NCI-H446 treated with DMSO at 0.1 percent for 48 hours (cell line): ENCODE measurements around the gene AQP10.
"Not testable (repeated sequence)": the region's sequence is repeated elsewhere in the genome, so short reads cannot be mapped to it uniquely, and the experiment has no call there.

Experiments
- DNase-seq: peaks from one replicate; lab custom pipeline; 2025; lab: John Stamatoyannopoulos, UW

AQP10 gene

DNA sequence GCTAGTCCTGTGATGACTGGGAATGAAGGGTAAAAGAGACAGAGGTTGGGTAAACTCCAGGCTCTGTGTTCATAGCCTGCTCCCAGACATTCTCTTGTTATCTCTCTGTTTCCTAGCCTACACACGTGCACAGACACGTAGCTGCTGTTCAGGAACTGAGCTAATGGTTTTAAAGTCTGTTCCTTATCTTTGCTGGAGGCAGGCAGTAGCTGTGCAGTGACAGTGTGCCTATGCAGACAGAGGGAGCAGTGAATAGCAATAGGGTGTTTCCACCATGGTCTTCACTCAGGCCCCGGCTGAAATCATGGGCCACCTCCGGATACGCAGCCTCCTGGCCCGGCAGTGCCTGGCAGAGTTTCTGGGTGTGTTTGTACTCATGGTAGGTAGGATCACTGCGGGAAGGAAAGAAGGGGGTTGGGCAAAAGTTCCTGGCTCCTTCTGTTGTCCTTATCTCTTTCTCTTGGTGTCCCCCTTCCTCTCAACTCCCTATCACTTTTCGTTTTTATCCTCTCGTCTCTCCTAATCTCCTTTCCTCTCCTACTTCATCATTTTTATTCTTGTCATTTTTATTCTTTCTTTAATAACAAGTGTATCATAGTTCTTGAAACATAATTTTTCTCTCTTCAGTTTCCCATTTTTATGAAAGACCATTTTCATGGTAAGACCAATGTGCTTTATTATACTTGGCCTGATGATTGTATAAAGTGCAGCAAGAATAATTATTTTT is at the start of gene AQP10:
TSS of gene AQP10 (plus strand) at position 212 of the 727 bp plus-strand sequence. CDS start at position 275, 63 bp downstream.
- no peak for DNase-seq

DNA sequence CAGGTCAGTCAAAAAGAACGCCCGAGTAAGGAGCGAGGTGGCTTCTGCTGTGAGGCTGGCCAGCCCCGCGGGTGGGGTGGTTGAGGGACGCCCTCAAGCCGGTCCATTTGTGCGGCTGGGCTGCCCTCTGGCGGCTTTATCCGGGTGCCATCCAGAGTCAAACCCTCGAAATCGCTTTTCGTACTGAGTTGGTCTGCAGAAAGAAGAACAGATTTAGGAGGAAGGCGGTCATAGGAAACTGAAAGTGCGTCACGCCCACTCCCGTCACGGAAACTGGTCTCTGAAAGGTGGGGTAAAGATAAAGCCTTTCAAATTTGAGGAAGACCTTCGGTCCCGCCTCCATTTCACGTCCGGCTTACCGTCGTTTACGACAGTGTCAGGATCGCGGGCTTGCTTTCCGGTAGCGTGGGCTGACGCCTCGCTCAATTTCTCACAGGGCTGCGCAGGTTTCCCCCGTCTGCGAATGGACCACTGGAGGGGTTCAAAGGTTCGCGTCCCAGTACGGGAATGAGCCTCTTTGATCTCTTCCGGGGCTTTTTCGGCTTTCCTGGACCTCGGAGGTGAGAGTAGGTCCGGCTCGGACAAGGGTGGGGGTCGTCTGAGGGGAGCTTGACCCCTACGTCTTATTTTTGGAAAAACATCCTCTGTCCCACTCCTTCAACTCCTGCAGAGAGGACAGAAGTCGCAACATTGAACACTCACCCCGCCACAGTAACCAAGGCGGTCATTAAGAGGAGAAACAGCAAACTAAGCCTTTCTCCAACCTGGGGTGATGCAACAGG is 48.5 kb upstream of the AQP10 start, which contains the start of gene HAX1:
TSS of gene HAX1 (plus strand) at position 413 of the 782 bp plus-strand sequence. CDS start at position 508, 95 bp downstream.
- DNase-seq, result peak; percentile 88

- no peak for DNase-seq
Observed at GRCh38 chr1:154272999-154273563, 47.8 kb upstream of the AQP10 start.

DNA sequence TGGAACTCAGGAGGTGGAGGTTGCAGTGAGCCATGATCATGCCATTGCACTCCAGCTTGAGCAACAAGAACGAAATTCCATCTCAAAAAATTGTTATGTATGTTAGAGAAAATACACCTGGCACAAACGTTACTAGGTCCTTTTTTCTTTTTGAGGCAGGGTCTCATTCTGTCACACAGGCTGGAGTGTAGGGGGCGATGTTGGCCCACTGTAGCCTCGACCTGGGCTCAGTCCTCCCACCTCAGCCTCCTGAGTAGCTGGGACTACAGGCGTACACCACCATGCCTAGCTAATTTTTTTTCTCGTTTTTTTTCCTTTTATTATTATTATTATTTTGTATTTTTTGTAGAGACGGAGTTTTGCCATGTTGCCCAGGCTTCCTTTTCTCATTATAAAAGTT is 44.1 kb upstream of the AQP10 start:
- DNase-seq, result no peak

DNA sequence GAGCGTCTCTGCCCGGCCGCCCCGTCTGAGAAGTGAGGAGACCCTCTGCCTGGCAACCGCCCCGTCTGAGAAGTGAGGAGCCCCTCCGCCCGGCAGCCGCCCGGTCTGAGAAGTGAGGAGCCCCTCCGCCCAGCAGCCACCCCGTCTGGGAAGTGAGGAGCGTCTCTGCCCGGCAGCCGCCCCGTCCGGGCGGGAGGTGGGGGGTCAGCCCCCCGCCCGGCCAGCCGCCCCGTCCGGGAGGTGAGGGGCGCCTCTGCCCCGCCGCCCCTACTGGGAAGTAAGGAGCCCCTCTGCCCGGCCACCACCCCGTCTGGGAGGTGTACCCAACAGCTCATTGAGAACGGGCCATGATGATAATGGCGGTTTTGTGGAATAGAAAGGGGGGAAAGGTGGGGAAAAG is 33.3 kb upstream of the AQP10 start:
- not testable (repeated sequence) for DNase-seq

DNA sequence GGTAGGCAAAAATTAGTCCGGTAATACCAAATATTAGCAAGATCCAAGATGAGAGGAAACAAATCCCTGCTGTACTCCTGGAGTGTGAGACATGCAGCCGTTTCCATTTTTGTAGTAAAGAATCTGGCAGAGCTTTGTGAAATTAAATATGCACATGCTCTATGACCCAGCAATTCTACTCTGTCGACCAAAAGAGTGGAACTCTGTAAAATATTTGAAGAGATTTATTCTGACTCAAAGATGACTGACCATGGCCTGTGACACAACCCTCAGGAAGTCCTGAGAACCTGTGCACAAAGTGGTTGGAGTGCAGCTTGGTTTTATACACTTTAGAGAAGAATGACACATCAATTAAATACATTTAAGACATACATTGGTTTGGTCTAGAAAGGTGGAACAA is 32.2 kb upstream of the AQP10 start:
- DNase-seq, result no peak

- DNase-seq, result no peak
Observed at GRCh38 chr1:154290921-154291320, 30.0 kb upstream of the AQP10 start.

DNA sequence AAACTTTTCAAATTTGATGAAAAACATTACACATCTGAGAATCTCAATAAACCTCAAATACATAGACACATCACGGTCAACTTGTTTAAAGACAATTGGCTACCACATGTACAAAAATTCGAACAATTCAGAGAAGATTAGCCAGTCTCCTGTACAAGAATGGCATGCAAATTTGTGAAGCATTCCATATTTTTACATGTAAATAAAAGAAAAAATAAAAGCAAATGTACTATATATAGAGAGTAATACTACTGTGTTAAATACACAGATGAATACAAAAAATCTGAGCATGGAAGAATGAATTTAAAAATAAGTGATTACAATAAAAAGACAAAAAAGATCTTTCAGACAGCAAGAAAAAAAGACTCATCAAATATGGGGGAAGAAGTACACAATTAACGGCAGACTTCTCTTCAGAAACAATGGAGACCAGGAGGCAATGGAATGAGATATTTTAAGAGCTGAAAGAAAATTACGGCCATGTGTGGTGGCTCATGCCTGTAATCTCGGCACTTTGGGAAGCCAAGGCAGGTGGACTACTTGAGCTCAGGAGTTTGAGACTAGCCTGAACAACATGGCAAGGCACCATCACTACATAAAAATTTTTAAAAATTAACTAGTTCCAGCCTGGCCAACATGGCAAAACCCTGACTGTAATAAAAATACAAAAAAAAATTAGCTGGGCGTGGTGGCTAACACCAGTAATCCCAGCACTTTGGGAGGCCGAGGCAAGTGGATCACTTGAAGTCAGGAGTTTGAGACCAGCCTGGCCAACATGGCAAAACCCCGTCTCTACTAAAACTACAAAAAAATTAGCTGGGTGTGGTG is 25.3 kb upstream of the AQP10 start:
- DNase-seq, result no peak

GRCh38 chr1:154301582-154301981 is 19.3 kb upstream of the AQP10 start:
- no peak for DNase-seq

GRCh38 chr1:154304664-154305337 is 16.1 kb upstream of the AQP10 start:
- DNase-seq, result no peak

GRCh38 chr1:154306151-154306550 is 14.7 kb upstream of the AQP10 start:
- DNase-seq, result no peak

DNA sequence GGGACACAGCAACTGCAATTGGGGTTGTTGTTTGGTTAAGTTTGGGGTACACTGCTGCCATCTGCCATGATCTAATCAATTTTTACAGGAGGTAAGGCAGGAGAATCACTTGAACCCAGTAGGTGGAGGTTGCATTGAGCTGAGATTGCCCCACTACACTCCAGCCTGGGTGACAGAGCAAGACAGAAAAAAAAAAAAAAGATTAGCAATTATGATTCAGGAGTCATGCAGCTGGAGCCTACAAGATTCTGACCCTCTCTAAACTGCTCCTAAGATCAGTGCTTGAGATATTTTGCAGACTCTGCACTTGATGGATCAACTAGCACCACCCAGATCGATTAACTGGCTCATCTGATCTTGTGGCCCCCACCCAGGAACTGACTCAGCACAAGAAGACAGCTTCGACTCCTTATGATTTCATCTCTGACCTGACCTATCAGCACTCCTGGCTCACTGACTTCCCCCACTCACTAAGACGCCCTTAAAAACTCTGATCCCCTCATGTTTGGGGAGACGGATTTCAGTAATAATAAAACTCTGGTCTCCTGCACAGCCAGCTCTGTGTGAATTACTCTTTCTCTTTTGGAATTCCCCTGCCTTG is 13.1 kb upstream of the AQP10 start:
- not testable (repeated sequence) for DNase-seq

DNA sequence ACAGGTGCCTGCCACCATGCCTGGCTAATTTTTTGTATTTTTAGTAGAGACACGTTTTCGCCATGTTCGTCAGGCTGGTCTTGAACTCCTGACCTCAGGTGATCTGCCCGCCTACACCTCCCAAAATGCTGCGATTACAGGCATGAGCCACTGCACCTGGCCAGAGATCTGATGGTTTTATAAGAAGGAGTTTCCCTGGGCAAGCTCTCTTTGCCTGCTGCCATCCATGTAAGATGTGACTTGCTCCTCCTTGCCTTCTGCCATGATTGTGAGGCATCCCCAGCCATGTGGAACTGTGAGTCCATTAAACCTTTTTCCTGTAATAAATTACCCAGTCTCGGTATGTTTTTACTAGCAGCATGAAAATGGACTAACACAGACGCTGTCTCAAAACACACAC is 11.8 kb upstream of the AQP10 start:
- DNase-seq, result not testable (repeated sequence)

DNA sequence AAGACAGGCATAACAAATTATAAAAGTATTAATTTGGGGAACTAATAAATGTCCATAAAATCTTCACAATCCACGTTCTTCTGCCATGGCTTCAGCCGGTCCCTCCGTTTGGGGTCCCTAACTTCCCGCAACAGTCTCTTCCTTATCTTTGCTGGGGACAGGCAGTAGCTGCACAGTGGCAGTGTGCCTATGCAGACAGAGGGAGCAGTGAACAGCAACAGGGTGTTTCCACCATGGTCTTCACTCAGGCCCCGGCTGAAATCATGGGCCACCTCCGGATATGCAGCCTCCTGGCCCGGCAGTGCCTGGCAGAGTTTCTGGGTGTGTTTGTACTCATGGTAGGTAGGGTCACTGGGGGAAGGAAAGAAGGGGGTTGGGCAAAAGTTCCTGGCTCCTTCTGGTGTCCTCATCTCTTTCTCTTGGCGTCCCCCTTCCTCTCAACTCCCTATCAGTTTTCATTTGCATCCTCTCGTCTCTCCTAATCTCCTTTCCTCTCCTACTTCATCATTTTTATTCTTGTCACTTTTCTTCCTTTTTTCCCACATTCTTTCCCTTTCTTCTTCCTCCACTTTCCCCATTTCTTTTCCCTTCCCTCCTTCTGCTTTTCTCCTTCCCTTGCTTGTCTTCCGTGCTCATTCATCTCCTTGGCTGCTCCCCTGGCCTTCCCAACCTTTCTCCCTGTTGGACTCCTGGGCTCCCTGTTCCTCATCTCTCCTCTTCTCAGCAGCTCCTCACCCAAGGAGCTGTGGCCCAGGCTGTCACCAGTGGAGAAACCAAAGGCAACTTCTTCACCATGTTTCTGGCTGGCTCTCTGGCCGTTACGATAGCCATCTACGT is 8.4 kb upstream of the AQP10 start:
- DNase-seq, result not testable (repeated sequence)

DNA sequence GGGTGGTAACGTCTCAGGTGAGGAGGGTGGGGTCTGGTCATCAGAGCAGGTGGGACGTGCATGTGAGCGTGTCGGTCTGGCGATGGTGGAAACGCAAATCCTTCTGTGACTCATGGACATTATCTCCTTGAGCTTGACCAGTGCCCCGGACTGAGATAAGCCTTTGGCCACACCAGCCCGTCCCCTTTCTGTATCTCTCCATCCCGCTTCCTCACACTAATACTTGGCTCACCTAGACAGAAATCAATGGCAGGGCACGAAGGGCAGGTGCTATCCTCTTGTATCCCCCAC is 7.9 kb upstream of the AQP10 start:
- no peak for DNase-seq

- not testable (repeated sequence) for DNase-seq
Observed at GRCh38 chr1:154314226-154314625, 6.7 kb upstream of the AQP10 start.

- DNase-seq, result no peak
Observed at GRCh38 chr1:154316704-154317103, 4.2 kb upstream of the AQP10 start.

DNA sequence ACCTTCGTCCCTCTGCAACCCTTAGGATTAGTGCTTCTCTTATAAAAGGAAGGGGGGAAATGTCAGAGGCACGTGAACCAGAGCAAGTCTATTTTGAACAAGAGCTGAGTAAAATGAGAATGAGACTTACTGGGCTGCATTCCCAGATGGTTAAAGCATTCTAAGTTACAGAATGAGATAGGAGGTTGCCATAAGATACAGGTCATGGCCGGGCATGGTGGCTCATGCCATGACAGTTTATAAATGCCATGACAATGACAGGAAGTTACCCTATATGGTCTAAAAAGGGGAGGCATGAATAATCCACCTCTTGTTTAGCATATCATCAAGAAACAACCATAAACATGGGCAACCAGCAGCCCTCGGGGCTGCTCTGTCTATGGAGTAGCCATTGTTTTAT is 2.5 kb upstream of the AQP10 start:
- DNase-seq, result no peak

DNA sequence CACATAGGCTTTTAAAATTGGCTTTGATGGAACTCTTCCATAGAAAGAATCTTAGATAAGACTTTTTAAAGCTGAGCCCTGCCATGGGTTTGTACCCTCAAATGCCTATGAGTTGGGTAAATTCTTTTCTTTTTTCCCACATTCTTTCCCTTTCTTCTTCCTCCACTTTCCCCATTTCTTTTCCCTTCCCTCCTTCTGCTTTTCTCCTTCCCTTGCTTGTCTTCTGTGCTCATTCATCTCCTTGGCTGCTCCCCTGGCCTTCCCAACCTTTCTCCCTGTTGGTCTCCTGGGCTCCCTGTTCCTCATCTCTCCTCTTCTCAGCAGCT is 679 bp downstream of the AQP10 start:
- not testable (repeated sequence) for DNase-seq

DNA sequence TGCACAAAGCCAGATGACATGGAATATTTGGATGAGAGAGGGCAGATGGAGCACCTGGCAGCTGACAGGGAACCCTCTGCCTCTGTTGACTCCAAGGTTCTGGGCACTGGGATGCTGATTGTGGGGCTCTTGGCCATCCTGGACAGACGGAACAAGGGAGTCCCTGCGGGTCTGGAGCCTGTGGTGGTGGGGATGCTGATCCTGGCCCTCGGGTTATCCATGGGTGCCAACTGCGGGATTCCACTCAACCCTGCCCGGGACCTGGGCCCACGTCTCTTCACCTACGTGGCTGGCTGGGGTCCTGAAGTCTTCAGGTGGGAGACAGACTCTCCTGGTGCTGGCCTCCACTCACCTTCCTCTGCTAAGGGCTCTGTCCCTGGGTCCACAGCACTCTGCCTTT is 2.6 kb downstream of the AQP10 start:
- DNase-seq, result no peak

DNA sequence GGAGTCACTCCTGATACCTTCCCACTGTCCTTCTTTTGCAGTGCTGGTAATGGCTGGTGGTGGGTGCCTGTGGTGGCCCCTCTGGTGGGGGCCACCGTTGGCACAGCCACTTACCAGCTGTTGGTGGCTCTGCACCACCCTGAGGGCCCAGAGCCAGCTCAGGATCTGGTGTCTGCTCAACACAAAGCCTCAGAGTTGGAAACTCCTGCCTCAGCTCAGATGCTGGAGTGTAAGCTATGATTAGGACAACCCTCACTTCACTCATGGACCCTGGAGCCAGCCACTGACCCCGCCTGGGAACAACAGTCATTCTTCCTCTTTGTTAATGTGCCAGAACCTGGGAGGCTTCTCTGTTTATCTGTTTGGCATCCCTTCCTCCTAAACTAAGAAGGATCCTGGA is 3.3 kb downstream of the AQP10 start:
- DNase-seq, result no peak
